Heart left ventricle (tissue), 16 donors: ENCODE data around the gene PAX6. TPM values are rescaled to one million over a fixed set of nuclear protein-coding genes. Genes with fewer than 3 reads are reported as not detected.

ENCODE experiments used
- ATAC-seq, 4 donors: fragments of 200-7000 bp; cut with Tn5 transposase; one replicate each; pipeline ENCODE4 v1.9.1; 2020 to 2022; ENCODE audit warnings: moderate library complexity in 4 of 4, mild to moderate bottlenecking in 3 of 4, moderate number of reproducible peaks in 1 of 4
- DNase-seq, 5 donors: peaks; one replicate each; pipeline ENCODE4 v3.0.0-alpha.2; 2020
- H3K27ac ChIP-seq, 12 donors: fragments of 200-600 bp; sonication (generic) in 4 of 12; one replicate each; pipeline versions ENCODE4 v1.5.0 to v1.8.0; 2016 to 2022; ENCODE audit warnings: mild to moderate bottlenecking in 2 of 12
- H3K27me3 ChIP-seq, 9 donors: fragments of 200-600 bp; sonication (generic) in 2 of 9; one replicate each; pipeline versions ENCODE4 v1.5.1 to v1.8.0; 2016 to 2022; ENCODE audit warnings: mild to moderate bottlenecking in 3 of 9
- H3K36me3 ChIP-seq, 9 donors: fragments of 200-600 bp; sonication (generic) in 2 of 9; one replicate each; pipeline versions ENCODE4 v1.5.0 to v1.8.0; 2018 to 2022; ENCODE audit warnings: mild to moderate bottlenecking in 2 of 9
- H3K4me1 ChIP-seq, 12 donors: fragments of 200-600 bp; sonication (generic) in 4 of 12; one replicate each; pipeline versions ENCODE4 v1.5.0 to v1.8.0; 2016 to 2022; ENCODE audit warnings: mild to moderate bottlenecking in 3 of 12
- H3K4me3 ChIP-seq, 12 donors: fragments of 200-600 bp; sonication (generic) in 4 of 12; one replicate each; pipeline versions ENCODE4 v1.5.0 to v1.8.0; 2017 to 2022; ENCODE audit warnings: mild to moderate bottlenecking in 9 of 12, moderate library complexity in 4 of 12
- H3K9me3 ChIP-seq, 12 donors: fragments of 200-600 bp; sonication (generic) in 4 of 12; one replicate each; pipeline versions ENCODE4 v1.5.0 to v1.8.0; 2016 to 2022; ENCODE audit warnings: mild to moderate bottlenecking in 1 of 12
- POLR2A ChIP-seq, 2 donors: fragments of 450-650 bp; IDR thresholded peaks; one replicate each; pipeline ENCODE4 v1.6.1; 2017; ENCODE audit warnings: antibody characterized with exemption in 2 of 2, mild to moderate bottlenecking in 2 of 2, moderate library complexity in 2 of 2
- whole genome bisulfite sequencing, 4 donors: extraction: QIAGEN DNeasy Blood & Tissue Kit in 2 of 4; methylation state at CpG; one replicate each; pipeline versions ENCODE4 v1.1.5 to v1.1.7; 2013 to 2018; 5-methylcytosine and 5-hydroxymethylcytosine counted together
- intact Hi-C, 10 donors: fragments of 100-400 bp; cut with DNase I; formaldehyde crosslinking; loops; one replicate each; pipeline versions ENCODE4 v1.11.1 to v1.14.2; 2022
- polyA plus RNA-seq, 2 donors: library from polyadenylated mRNA; stranded (reverse); fragments of 200-250 nt; gene quantifications; one replicate each; pipeline ENCODE4 v1.2.3, GENCODE V29; 2013
- total RNA-seq, 9 donors: library from RNA; depleted of rRNA in 2 of 9; stranded (reverse); fragments of >200 nt in 2 of 9; fragmentation: NEBNext Ultra II Directional in 3 of 9; extraction: Animal tissue kit (Norgen Biotek cat#: 25700) in 3 of 9; gene quantifications; one replicate each; pipeline versions ENCODE4 v1.1.0 to v1.2.4, GENCODE V29; 2016 to 2023
- TF ChIP-seq, protein P1 (sequence below), 12 donors: fragments of 200-600 bp; sonication (generic) in 4 of 12; IDR thresholded peaks; one replicate each; pipeline versions ENCODE4 v1.5.0 to v1.8.0; 2018 to 2022; ENCODE audit warnings: antibody characterized with exemption in 12 of 12, mild to moderate bottlenecking in 5 of 12
- donor health status: ischemic (EF 13 %, LVEDD 7.1; RV severe dilation, severe dysfunction).
- donor health status: healthy with polysubstance abuse.
- donor health status: DM: no; HTN: yes; CAD: no.
- donor health status: DM: no; HTN: no; CAD: no.
- donor health status: ischemic (EF 25% LVEDD 6.9; RV normal size, moderate dysfunction).
- donor health status: ischemic (EF 25% LVEDD 5.7; RV mildly dilated, moderate dysfunction).
- donor health status: healthy.
- donor health status: DM: yes; HTN: yes; CAD: no.
- donor health status: ischemic (EF 35%, LVEDD 5.7; RV mildly dilated, moderate dysfunction).
- donor health status: nonischemic (EF 11% LVEDD 7.7; RV severe dilation, severe dysfunction).
- donor health status: DM: yes; HTN: yes; CAD: no.
- donor health status: PGD.
- donor health status: ischemic (EF 29% LVEDD 5.4; RV normal size, mild dysfunction).
- donor health status: nonischemic (EF 23%, LVEDD 6.1; RV moderate dilation, normal function).

The PAX6 gene
- total and polyA plus RNA-seq, 11 donors: 0.09 to 0.50 (median 0.27) TPM; not detected in 8

GRCh38 chr11:31784611-31785010, 26.5 kb downstream of the PAX6 start:
- Histone ChIP-seq H3K4me3 (no peak overlapping the region), H3K4me1 (peaks cover 0 to 5% (median 0%) of the 10 kb centered on the region in 12 donors), H3K36me3 (peaks cover 0 to 7% (median 0%) of the 10 kb centered on the region in 9 donors), H3K9me3 (no peaks in the 10 kb centered on the region), H3K27me3 (peaks cover 0 to 6% (median 0%) of the 10 kb centered on the region in 9 donors), H3K27ac (no peak overlapping the region)
- DNase-seq (no peak), ATAC-seq (no peak)
- no peak for TF ChIP-seq POLR2A (IDR thresholded peaks at IDR 0.05)
- TF ChIP-seq, protein P1, sequence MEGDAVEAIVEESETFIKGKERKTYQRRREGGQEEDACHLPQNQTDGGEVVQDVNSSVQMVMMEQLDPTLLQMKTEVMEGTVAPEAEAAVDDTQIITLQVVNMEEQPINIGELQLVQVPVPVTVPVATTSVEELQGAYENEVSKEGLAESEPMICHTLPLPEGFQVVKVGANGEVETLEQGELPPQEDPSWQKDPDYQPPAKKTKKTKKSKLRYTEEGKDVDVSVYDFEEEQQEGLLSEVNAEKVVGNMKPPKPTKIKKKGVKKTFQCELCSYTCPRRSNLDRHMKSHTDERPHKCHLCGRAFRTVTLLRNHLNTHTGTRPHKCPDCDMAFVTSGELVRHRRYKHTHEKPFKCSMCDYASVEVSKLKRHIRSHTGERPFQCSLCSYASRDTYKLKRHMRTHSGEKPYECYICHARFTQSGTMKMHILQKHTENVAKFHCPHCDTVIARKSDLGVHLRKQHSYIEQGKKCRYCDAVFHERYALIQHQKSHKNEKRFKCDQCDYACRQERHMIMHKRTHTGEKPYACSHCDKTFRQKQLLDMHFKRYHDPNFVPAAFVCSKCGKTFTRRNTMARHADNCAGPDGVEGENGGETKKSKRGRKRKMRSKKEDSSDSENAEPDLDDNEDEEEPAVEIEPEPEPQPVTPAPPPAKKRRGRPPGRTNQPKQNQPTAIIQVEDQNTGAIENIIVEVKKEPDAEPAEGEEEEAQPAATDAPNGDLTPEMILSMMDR (IDR thresholded peaks at IDR 0.05): no peak
- WGBS, 4 donors: 98 to 100% (median 99%) methylated on average over 2 of the region's 2 CpGs
- intact Hi-C loops: no loop called here

GRCh38 chr11:31783252-31783651, 27.9 kb downstream of the PAX6 start:
- TF ChIP-seq, protein P1 (IDR thresholded peaks at IDR 0.05): no peak
- no peak for TF ChIP-seq POLR2A (IDR thresholded peaks at IDR 0.05)
- 96 to 98% (median 98%) methylated on average over 6 of the region's 6 CpGs for WGBS, 4 donors
- peaks cover 0 to 11% (median 0%) of the 10 kb centered on the region in 12 donors for H3K4me1 ChIP-seq
- H3K27me3 ChIP-seq: no peaks in the 10 kb centered on the region
- no peak for DNase-seq
- H3K4me3 ChIP-seq: no peak overlapping the region
- H3K27ac ChIP-seq: no peak overlapping the region
- no peak for ATAC-seq
- peaks cover 0 to 7% (median 0%) of the 10 kb centered on the region in 9 donors for H3K36me3 ChIP-seq
- H3K9me3 ChIP-seq: no peaks in the 10 kb centered on the region
- intact Hi-C loops: no loop called here

DNA sequence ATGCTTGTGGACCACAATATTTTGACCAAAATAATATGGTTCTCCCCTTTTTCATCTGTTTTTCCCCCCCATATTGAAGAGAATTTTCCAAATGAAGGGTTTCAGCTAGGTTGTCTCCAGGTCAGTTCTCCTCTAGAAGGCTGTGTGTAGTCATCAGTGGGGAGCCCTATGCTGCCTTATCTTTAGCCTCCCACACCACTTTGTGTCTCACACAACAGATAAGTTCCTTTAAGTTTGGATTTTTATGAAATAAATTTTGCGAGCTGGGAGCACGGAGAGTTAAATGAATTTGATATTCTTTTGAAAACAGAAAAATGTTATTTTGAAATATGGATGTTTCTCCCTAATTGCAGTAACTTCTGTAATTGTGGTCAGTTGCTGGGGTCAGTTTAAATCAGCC, 28.9 kb downstream of the PAX6 start:
- ATAC-seq (no peak), DNase-seq (no peak)
- TF ChIP-seq, protein P1 (IDR thresholded peaks at IDR 0.05): no peak
- TF ChIP-seq POLR2A (IDR thresholded peaks at IDR 0.05): no peak
- Histone ChIP-seq H3K9me3 (peaks cover 0 to 5% (median 0%) of the 10 kb centered on the region in 12 donors), H3K27ac (no peak overlapping the region), H3K4me1 (peaks cover 0 to 11% (median 0%) of the 10 kb centered on the region in 12 donors), H3K4me3 (no peak overlapping the region), H3K27me3 (no peaks in the 10 kb centered on the region), H3K36me3 (peaks cover 0 to 7% (median 0%) of the 10 kb centered on the region in 9 donors)
- intact Hi-C loops: no loop called here
- WGBS, 4 donors: 97 to 98% (median 97%) methylated on average over 2 of the region's 2 CpGs

DNA sequence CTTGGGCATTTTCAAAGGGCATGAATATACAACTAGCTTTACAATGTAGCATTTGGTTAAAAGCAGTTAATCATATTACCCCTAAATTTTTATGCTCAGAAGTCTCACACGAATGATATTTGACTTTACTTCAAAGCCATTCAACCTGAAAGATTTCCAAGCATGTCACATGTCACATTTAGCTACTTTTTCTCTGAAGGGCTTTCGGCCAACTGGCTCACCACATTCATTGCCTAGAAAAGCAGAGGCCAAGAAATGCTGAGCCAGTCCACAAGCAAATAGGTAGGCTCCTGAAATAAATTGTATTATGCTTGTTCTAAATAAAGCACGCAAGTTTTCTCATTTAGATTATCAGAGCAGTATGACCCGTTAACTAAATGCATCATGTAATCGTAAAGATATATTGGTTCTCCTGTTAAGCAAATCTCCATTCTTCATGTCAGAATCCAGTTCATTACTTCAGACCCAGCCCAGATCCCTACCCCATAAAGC, 30.6 kb downstream of the PAX6 start:
- WGBS, 4 donors: 55 to 67% (median 62%) methylated on average over 5 of the region's 5 CpGs
- DNase-seq: no peak
- no peak for ATAC-seq

More for the DNA sequence above, 30.6 kb downstream of the PAX6 start:
- Histone ChIP-seq H3K9me3 (peaks cover 0 to 11% (median 0%) of the 10 kb centered on the region in 12 donors), H3K36me3 (peaks cover 0 to 7% (median 0%) of the 10 kb centered on the region in 9 donors), H3K4me3 (no peak overlapping the region), H3K27ac (no peak overlapping the region), H3K27me3 (no peaks in the 10 kb centered on the region), H3K4me1 (peaks cover 0 to 11% (median 0%) of the 10 kb centered on the region in 12 donors)
- intact Hi-C loops: no loop called here
- TF ChIP-seq, protein P1 (IDR thresholded peaks at IDR 0.05): no peak
- TF ChIP-seq POLR2A (IDR thresholded peaks at IDR 0.05): no peak
